A549 (cell line): ENCODE results near the gene GATB. TPM values are rescaled to one million over a fixed set of nuclear protein-coding genes. Genes with fewer than 3 reads are reported as not detected.

Source experiments
- ATAC-seq, 2 experiments: fragments of 200-7000 bp in 1 of 2; fragments of >200 bp in 1 of 2; cut with Nextera tagmentation in 1 of 2; cut with Tn5 transposase in 1 of 2; 3 replicates each; pipeline versions ENCODE4 v1.8.0 to v1.9.1; 2018 to 2020; ENCODE audit warnings: mild to moderate bottlenecking in 1 of 2, moderate library complexity in 1 of 2
- CTCF ChIA-PET: fragments of 300-600 bp; sonication (Branson Sonifier 250); formaldehyde crosslinking; extraction: SDS; loops from one replicate; lab custom pipeline; 2021; ENCODE audit warnings: antibody characterized with exemption, inconsistent platforms; lab: Yijun Ruan, JAX
- POLR2A ChIA-PET: fragments of 350-600 bp; formaldehyde crosslinking; extraction: SDS; loops from one replicate; lab custom pipeline; 2021; ENCODE audit warnings: antibody characterized with exemption, inconsistent platforms; lab: Yijun Ruan, JAX
- DNase-seq, 2 experiments: peaks; one replicate each; pipeline versions ENCODE4 v3.0.0 to v3.0.0-alpha.2; 2011 to 2016; ENCODE audit warnings: low read depth in 1 of 2, low spot score in 1 of 2
- FAIRE-seq: peaks from 2 replicates; lab custom pipeline; 2011; peaks lifted over from hg19 to GRCh38; lab: Jason Lieb, UNC
- H3K27ac ChIP-seq, 2 experiments: fragments of >200 bp; sonication (Bioruptor Twin); formaldehyde crosslinking; 3 replicates each; pipeline ENCODE4 v1.5.1; 2016 to 2017
- H3K4me1 ChIP-seq: fragments of >200 bp; sonication (Bioruptor Twin); formaldehyde crosslinking; 3 replicates; pipeline ENCODE4 v1.6.1; 2016
- H3K4me2 ChIP-seq: fragments of >200 bp; sonication (Bioruptor Twin); formaldehyde crosslinking; 3 replicates; pipeline ENCODE4 v1.6.1; 2016
- H3K4me3 ChIP-seq: fragments of >200 bp; sonication (Bioruptor Twin); formaldehyde crosslinking; 3 replicates; pipeline ENCODE4 v1.5.1; 2016
- H3K9me3 ChIP-seq: fragments of >200 bp; sonication (Bioruptor Twin); formaldehyde crosslinking; 3 replicates; pipeline ENCODE4 v1.6.1; 2016
- ATOH8 ChIP-seq: fragments of 250-450 bp; sonication (Bioruptor Pico); IDR thresholded peaks from 2 replicates; pipeline ENCODE4 v1.5.0; 2020; ENCODE audit warnings: low read depth, mild to moderate bottlenecking, moderate library complexity
- CBX2 ChIP-seq: fragments of 200-600 bp; sonication (generic); IDR thresholded peaks from 2 replicates; pipeline ENCODE4 v1.6.1; 2016; ENCODE audit warnings: low read depth, mild to moderate bottlenecking, borderline replicate concordance
- CHD2 ChIP-seq: fragments of 150-350 bp; IDR thresholded peaks from 2 replicates; pipeline ENCODE4 v1.6.1; 2014; ENCODE audit warnings: low read length; ENCODE audit not compliant: partially characterized antibody
- CHD4 ChIP-seq: fragments of 200-600 bp; sonication (generic); IDR thresholded peaks from 2 replicates; pipeline ENCODE4 v1.6.1; 2016; ENCODE audit warnings: antibody characterized with exemption, mild to moderate bottlenecking, borderline replicate concordance
- EHF ChIP-seq: fragments of 250-450 bp; sonication (Bioruptor Pico); IDR thresholded peaks from 2 replicates; pipeline ENCODE4 v1.5.0; 2020; ENCODE audit warnings: mild to moderate bottlenecking
- ELK1 ChIP-seq: fragments of 150-350 bp; IDR thresholded peaks from 2 replicates; pipeline ENCODE4 v1.6.1; 2014; ENCODE audit warnings: low read depth, mild to moderate bottlenecking, low read length
- FOSB ChIP-seq: fragments of 250-450 bp; sonication (Bioruptor Pico); IDR thresholded peaks from 2 replicates; pipeline ENCODE4 v1.5.0; 2020; ENCODE audit warnings: mild to moderate bottlenecking, moderate library complexity
- FOXS1 ChIP-seq: fragments of 250-450 bp; sonication (Bioruptor Pico); IDR thresholded peaks from 2 replicates; pipeline ENCODE4 v1.5.0; 2020; ENCODE audit warnings: mild to moderate bottlenecking, moderate library complexity
- HEYL ChIP-seq: fragments of 250-450 bp; sonication (Bioruptor Pico); IDR thresholded peaks from 2 replicates; pipeline ENCODE4 v1.8.0; 2021; ENCODE audit warnings: mild to moderate bottlenecking, moderate library complexity
- HOXB5 ChIP-seq: fragments of 250-450 bp; sonication (Bioruptor Pico); IDR thresholded peaks from 2 replicates; pipeline ENCODE4 v1.5.0; 2020; ENCODE audit warnings: mild to moderate bottlenecking, moderate library complexity
- JUNB ChIP-seq: fragments of >200 bp; sonication (Bioruptor Twin); formaldehyde crosslinking; IDR thresholded peaks from 2 replicates; pipeline ENCODE4 v1.6.1; 2016
- KDM1A ChIP-seq: fragments of 200-600 bp; sonication (generic); IDR thresholded peaks from 2 replicates; pipeline ENCODE4 v1.6.1; 2016; ENCODE audit warnings: low read depth, mild to moderate bottlenecking
- NPAS2 ChIP-seq: fragments of 250-450 bp; sonication (Bioruptor Pico); IDR thresholded peaks from 2 replicates; pipeline ENCODE4 v1.8.0; 2022; ENCODE audit warnings: mild to moderate bottlenecking, moderate library complexity, borderline replicate concordance
- PBX3 ChIP-seq: IDR thresholded peaks from 2 replicates; pipeline ENCODE4 v1.6.1; 2012
- PHF8 ChIP-seq: fragments of 200-600 bp; sonication (generic); IDR thresholded peaks from 2 replicates; pipeline ENCODE4 v1.6.1; 2016; ENCODE audit warnings: low read depth, mild to moderate bottlenecking, antibody characterized with exemption, moderate library complexity, borderline replicate concordance
- POLR2A ChIP-seq: IDR thresholded peaks from 2 replicates; pipeline ENCODE4 v1.6.1; 2012; ENCODE audit warnings: mild to moderate bottlenecking, low read length
- RAD21 ChIP-seq, 2 experiments: fragments of >200 bp in 1 of 2; sonication (Bioruptor Twin) in 1 of 2; formaldehyde crosslinking in 1 of 2; IDR thresholded peaks in 1 of 2; conservative IDR thresholded peaks in 1 of 2; 2 replicates in 1 of 2; 3 replicates in 1 of 2; pipeline ENCODE4 v1.6.1; 2012 to 2018; ENCODE audit warnings: inconsistent platforms in 1 of 2
- RARB ChIP-seq: fragments of 250-450 bp; sonication (Bioruptor Pico); IDR thresholded peaks from 2 replicates; pipeline ENCODE4 v1.8.0; 2021; ENCODE audit warnings: mild to moderate bottlenecking, moderate library complexity
- SREBF2 ChIP-seq: fragments of 450-650 bp; IDR thresholded peaks from 2 replicates; pipeline ENCODE4 v1.6.1; 2014; ENCODE audit warnings: mild to moderate bottlenecking, moderate library complexity
- TFCP2L1 ChIP-seq: fragments of 250-450 bp; sonication (Bioruptor Pico); IDR thresholded peaks from 2 replicates; pipeline ENCODE4 v1.5.0; 2021; ENCODE audit warnings: mild to moderate bottlenecking
- ZFP36 ChIP-seq: fragments of 450-650 bp; IDR thresholded peaks from 2 replicates; pipeline ENCODE4 v1.6.1; 2014; ENCODE audit warnings: borderline replicate concordance; ENCODE audit not compliant: partially characterized antibody
- ZNF302 ChIP-seq: fragments of 250-450 bp; sonication (Bioruptor Pico); IDR thresholded peaks from 2 replicates; pipeline ENCODE4 v1.9.0; 2021; ENCODE audit warnings: inconsistent platforms, mild to moderate bottlenecking, moderate library complexity
- WGBS: methylation state at CpG from one replicate; pipeline ENCODE4 v1.1.6; 2017; ENCODE audit errors: missing lambda C conversion rate; 5-methylcytosine and 5-hydroxymethylcytosine counted together
- polyA plus RNA-seq, 4 experiments: library from polyadenylated mRNA; depleted of rRNA in 3 of 4; stranded (reverse); fragments of >200 nt; fragmentation: RNase III in 1 of 4; extraction: RNeasy Plus Mini Kit Qiagen cat#74134 plus additional on column Dnase treatment in 1 of 4; gene quantifications; 2 replicates in 3 of 4; 3 replicates in 1 of 4; pipeline ENCODE4 v1.2.3, GENCODE V29; 2011 to 2017

The GATB gene
- polyA plus RNA-seq, 2 of the 4 experiments (the other 2 are of a cell fraction), result 12.1 to 17.8 TPM

GRCh38 chr4:151750156-151750555, 10.7 kb downstream of the GATB start:
- DNase-seq (no peak), ATAC-seq (no peak), FAIRE-seq (no peak)
- Histone ChIP-seq H3K4me1 (no peaks in the 10 kb centered on the region), H3K4me2 (no peak overlapping the region), H3K4me3 (no peak overlapping the region), H3K27ac (no peak overlapping the region), H3K9me3 (no peaks in the 10 kb centered on the region)
- TF ChIP-seq CHD2, result no peak
- no peak for TF ChIP-seq EHF (CRISPR knock-in tag)
- POLR2A ChIA-PET, result no interaction called here
- 55% methylated on average over 6 of the region's 6 CpGs for WGBS
- CTCF ChIA-PET, result interaction anchor here (0.6 kb wide), 2 partner anchors 179 to 194 kb away, joined by 3 to 4 read pairs; no protein-coding TSS in a partner anchor

- CTCF ChIA-PET, result no interaction called here
These were observed 15.2 kb downstream of the GATB start for GRCh38 chr4:151745481-151746231.

GRCh38 chr4:151744614-151745013, 16.2 kb downstream of the GATB start:
- CTCF ChIA-PET, result interaction anchor here (1.4 kb wide), 1 partner anchor 16 kb away, joined by 3 read pairs; the partner anchor contains the start of gene GATB
- 17% methylated on average over 1 of the region's 1 CpG for WGBS
- ATAC-seq, result peak; percentile 61 to 78; a peak in 4 of 6 replicates
- Histone ChIP-seq H3K9me3 (no peaks in the 10 kb centered on the region), H3K4me3 (no peak overlapping the region), H3K4me2 (peak overlapping the region; percentile 26; the same call in 2 of the 3 replicates), H3K27ac (peak overlapping the region in 1 of 2 experiments; percentile 45; a peak in 2 of 6 replicates), H3K4me1 (peaks cover 8% of the 10 kb centered on the region; the same call in 2 of the 3 replicates)
- FAIRE-seq, result no peak
- POLR2A ChIA-PET, result no interaction called here
- peak; percentile 28 to 35 for DNase-seq
- TF ChIP-seq JUNB (no peak), KDM1A (no peak), FOSB (CRISPR knock-in tag) (no peak), ATOH8 (no peak), HOXB5 (CRISPR knock-in tag) (no peak), FOXS1 (CRISPR knock-in tag) (no peak), HEYL (no peak), CBX2 (no peak), TFCP2L1 (no peak), RARB (no peak), SREBF2 (no peak), POLR2A (no peak), PHF8 (no peak), CHD2 (no peak)

More at GRCh38 chr4:151745481-151746231, 15.2 kb downstream of the GATB start:
- ATAC-seq (no peak), DNase-seq (no peak), FAIRE-seq (no peak)
- H3K4me2 ChIP-seq, result no peak overlapping the region
- H3K4me3 ChIP-seq, result no peak overlapping the region
- peaks cover 8% of the 10 kb centered on the region; the same call in 2 of the 3 replicates for H3K4me1 ChIP-seq
- WGBS, result 78% methylated on average over 5 of the region's 5 CpGs
- H3K27ac ChIP-seq, result no peak overlapping the region
- TF ChIP-seq RAD21 (conservative IDR thresholded peaks at IDR 0.05 in 1 of 2, IDR thresholded peaks at IDR 0.05 in 1 of 2), result no peak
- TF ChIP-seq ELK1, result no peak
- TF ChIP-seq ZNF302 (CRISPR knock-in tag), result no peak
- TF ChIP-seq PBX3, result no peak
- no peak for TF ChIP-seq ZFP36
- no peak for TF ChIP-seq CHD4
- no peak for TF ChIP-seq JUNB
- no peak for TF ChIP-seq SREBF2
- no peak for TF ChIP-seq NPAS2
- no peaks in the 10 kb centered on the region for H3K9me3 ChIP-seq
- POLR2A ChIA-PET, result no interaction called here
